HG03095 (cell line): ENCODE measurements around the gene COL16A1.

Experiments used
- ATAC-seq: cut with Tn5 transposase; IDR thresholded peaks from one replicate; pipeline ENCODE4 v1.9.1; 2021; ENCODE audit warnings: moderate library complexity; ENCODE audit not compliant: unreplicated experiment

Gene COL16A1

DNA sequence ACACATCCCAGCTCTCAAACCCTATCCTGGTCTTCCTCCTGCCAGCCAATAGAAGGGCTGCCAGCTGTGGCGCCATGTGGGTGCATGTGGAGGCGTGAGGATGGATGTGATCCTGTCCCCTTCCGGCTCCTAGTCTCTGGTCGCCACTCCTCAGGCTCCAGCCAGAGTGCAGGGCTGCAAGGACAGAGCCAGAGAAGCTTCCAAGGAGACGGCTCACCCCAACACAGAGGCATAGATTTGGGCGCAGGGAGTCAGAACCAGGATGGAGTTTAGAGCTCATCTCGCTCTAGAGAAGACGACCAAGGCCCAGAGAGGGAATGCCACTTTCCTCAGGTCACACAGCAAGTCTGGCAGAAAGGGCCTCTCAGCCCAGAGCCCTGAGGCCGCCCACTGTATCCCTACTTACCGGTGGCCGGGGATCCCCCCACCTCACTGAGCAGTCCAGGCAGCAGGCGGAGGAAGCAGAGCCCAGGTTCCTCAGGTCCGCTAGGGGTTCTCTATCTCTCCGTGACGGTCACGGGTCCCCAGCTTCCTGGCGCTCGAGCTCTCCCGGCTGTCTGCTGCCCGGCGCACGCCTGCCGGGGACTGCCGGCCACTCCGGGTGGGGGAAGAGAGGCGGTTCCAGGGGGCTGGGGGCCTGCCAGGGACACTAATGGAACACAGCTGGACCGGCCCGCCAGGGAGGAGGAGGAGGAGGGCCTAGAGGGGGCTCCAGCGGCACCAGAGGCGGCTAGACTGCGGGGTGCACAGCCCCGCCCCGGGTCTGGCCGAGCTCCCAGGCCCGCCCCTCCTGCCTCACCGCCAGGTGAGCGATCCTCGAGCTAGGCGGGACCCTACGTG lies at the start of gene COL16A1:
Gene COL16A1 (minus strand): TSS at position 587 of the 840 bp plus-strand sequence. CDS start 1,824 bp downstream, outside the sequence.
- ATAC-seq: no peak

DNA sequence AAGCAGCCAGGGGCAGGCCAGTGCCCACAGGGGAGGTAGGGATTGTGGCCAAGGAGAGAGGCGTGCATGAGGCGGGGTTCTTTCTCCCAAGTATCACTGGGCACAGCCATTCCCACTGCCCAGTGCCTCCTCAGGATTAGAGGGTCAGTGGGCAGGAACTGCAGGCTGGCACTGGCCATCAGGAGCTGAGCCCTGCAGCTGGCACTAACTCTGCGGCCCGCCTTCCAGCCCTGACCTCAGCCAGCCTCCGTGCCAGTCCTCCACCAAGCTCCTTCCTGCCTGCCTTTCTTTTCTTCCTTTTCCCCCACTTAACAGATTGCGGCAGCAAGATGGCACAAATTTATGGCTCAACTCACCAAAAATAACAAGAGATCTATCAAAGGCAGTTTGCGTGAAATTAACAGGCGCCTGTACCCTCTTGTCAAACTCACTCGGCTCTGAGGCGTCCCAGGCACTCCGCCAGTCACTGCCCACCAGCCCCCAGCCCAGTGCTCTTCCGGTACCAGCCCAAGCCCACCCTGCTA lies 49.2 kb upstream of the COL16A1 start:
- no peak for ATAC-seq

- no peak for ATAC-seq
Observed at GRCh38 chr1:31752258-31752657, 48.4 kb upstream of the COL16A1 start.

DNA sequence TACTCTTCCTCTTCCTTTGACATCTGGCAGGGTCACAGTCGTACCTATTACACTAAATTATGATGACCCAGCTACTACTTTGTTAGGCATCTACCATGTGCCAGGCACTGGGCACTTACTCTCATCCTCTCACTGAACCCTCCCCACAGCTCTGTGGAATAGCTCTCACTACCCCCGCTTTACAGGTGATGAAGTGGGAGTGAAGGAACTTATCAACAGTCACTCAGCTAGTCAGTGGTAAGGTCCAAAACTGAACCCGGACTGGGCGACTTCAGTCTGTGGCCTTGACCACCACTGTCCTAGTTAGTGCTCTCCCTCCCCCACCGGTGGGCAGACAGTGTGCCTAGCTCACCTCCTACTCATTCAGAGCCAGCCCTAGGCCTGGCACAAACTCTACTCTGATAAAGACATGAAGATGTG lies 48.0 kb upstream of the COL16A1 start:
- ATAC-seq: no peak

DNA sequence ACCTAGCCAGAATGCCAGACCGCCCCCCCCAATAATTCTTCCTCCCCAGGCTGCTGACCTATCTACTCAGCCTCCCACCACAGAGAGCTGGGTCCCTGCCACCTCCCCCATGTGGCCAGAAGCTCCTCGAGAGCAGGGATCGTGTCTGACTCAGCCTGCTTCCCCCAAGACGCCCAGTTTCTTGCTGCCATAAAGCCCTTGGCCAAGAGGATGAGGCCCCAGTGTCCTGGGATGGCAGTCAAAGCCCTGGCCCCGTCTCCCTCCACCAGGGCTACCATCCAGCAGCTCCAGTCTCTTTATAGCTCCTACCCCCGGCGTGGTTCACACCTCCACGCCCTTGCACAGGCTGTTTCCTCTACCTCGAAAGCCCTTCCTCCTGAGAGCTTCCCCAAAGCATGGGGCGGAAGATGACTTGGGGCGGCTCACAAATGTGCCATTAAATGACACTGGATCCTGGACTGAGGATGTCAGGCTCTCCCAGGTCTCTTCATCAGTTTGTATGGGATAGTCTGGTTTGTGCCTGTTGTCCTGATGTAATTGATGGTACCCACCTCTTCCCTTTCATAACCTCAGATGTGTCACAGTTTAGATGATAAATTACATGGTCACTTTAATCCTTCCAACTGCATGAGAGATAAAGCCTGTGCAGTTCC lies 47.2 kb upstream of the COL16A1 start:
- no peak for ATAC-seq

DNA sequence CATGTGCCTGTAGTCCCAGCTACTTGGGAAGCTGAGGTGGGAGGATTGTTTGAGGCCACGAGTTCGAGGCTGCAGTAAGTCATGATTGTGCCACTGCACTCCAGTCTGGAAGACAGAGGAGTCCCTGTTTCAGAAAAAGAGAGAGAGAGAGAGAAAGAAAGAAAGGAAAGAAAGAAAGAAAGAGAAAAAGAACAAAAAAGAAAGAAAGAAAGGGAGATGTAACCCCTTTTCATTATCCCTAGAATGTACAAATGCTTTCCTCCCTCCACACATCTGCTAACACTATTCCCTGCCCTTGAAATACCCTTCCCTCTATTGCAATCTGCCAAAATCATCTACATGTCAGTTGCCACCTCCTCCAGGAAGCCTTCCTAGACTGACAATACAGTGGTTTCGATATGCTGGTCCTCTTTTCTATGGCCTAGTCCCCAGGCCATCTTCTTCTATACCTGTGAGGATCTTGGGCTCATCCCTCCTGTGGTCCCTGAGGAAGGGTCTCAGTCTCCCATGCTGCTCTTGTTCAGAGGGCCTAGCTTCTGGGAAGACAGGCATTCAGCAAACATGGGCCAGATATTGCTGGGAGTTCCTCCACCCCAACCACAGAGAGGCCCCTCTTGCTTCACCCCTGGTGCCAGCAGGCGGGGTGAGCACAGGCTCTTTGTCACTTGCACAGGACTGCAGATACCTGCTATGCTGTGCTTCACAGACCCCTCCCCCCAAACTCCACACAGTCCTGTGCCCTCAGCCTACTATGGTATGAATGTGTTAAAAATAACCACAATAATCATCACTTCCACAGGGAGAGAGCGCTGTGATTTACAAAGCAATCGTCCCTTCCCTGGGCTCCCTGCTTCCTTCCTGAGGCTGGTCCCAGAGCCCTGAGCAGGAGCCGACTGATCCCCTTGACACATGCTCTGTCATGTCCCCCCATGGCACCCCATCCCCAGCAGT lies 46.2 kb upstream of the COL16A1 start:
- no peak for ATAC-seq

GRCh38 chr1:31748365-31748764 lies 44.5 kb upstream of the COL16A1 start:
- ATAC-seq: no peak

GRCh38 chr1:31747304-31747703 lies 43.5 kb upstream of the COL16A1 start:
- ATAC-seq: no peak

GRCh38 chr1:31746687-31747086 lies 42.9 kb upstream of the COL16A1 start:
- no peak for ATAC-seq

- no peak for ATAC-seq
Observed at GRCh38 chr1:31745946-31746670, 42.3 kb upstream of the COL16A1 start.

DNA sequence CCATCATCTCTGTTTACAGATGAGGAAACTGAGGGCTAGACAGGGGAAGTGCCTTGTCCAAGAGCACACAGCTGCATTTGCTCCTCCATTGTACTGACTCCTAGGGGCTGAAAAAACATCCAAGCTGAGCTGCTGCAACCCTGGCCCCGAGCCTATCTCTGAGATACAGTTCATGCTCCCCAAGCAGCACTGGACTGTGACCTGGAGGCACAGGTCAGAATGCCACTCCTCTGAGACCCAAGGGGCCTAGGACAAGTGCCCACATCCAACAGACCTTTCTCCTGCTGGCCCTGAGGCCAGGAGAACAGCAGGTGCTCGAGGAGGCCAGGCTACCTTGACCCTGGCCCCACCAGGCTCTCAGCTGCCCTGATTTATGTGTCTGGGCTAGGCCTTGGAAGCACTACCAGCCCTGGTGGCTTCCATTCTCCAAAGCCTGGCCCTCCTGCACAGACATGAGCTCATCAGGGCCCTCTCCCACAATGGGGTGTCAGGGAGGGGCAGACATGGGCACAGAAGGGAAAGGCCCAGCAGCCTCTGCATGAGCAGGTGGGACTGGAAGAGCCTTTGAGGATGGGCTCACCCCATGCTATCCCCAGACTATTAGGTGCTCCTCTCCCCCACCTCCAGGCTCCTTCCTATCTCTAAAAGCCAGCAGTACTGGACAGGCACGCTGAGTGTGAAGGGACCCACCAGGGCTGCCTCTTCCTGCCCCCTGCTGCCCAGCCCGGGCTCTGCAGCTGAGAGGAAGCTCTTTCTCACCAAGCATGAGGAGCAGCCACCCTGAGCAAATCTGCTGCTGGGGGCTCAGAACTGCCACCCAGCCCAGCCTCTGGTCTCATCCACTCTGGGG lies 41.5 kb upstream of the COL16A1 start:
- no peak for ATAC-seq

GRCh38 chr1:31744165-31744888 lies 40.5 kb upstream of the COL16A1 start:
- peak; percentile 76 for ATAC-seq

DNA sequence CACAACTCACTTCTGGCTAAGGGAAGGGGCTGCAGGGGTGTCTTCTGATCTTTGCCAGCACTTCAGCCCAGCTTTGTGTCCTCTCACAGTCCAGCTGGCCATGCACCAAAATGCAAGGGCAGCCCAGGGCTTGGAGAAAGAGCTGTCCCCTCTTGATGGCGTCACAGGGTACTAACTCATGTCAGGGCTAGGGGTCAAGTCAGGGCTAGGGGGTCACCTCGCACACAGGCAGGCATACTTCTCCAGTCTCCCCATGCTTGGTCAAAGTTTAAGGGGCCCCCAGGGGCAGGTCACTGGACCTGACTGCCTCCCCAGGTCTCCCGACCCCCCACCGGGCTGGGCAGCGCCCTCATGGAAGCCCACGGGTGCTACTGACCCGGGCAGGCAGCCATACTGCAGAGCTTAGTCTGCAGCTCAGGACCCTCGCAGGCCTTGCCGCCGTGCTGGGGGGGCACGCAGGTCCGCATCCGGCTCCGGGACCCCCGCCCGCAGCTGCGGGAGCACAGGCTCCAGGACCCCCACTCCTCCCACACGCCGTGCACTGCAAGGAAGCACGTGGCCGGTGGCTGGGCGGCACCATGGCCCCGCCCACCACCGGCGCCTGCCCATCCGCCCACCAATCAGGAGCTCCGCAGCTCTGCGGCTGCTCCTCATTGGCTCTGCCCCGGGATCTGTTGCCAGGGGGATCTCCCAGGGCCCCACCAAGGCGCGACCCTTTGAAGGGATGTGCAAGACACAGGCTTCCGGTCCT lies 38.8 kb upstream of the COL16A1 start:
- ATAC-seq: no peak

DNA sequence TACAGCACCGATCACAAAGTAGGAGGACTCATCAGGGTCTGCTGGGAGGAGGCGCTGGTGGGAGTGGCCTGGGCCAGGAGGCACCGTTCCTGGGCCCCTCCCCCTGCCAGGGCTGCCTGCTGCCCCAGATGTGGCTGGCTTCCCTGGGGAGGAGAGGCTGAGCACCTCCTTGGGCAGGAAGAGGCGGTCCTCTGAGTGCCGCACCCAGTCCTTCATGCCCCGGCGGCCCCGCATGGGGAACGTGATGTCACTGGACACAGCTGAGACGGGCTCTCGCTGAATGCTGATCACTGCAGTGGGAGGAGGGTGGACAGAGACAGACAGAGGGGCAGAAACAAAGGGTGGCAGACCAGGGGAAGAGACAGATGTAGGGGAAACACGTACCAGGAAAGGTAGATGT lies 35.5 kb upstream of the COL16A1 start:
- no peak for ATAC-seq

- no peak for ATAC-seq
Observed at GRCh38 chr1:31736675-31737074, 32.9 kb upstream of the COL16A1 start.

DNA sequence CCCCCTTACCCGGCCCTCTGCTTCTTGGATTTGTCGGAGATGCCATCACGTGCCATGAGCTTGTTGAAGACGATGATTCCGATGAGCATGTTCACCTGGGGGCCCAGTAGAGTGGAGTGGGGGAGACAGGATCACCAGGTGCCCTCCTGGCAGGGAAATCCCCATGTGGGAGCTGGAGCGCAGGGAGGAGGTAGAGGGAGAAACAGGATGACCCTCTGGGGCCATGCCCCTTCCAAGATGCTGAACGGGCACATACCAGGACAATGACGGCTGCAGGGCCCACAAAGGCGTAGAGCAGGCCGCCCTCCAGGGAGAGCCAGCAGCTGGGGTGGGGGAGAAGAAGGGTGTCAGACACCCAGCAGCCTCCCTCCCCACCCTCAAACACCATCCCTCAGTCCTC lies 31.8 kb upstream of the COL16A1 start:
- ATAC-seq: no peak

DNA sequence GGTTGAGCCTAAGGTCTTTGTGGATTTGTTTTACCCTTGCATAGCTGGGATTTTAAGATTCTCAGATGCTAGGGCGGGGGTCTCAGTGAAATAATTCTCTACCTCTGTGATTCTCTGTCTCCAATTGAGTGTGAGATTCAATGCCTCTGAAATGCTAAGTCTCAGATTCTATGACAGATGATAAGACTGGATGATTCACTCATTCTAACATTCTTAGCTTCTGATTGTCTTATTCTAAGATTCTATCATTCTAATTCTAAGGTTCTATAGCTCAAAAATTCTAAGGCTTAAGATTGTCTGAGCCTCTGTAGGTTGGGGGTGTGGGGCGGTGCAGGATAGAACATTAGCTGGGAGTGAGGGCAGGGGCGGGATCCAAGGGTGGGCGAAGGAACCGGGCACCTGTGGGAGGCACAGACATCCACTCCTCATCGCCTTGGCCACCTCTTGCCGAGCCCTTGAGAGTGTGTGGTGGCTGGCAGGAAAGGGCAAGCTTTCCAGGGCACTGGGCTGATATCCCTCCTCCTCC lies 30.8 kb upstream of the COL16A1 start:
- no peak for ATAC-seq
